Measurements from ENCODE around the gene FLG2.

DNA sequence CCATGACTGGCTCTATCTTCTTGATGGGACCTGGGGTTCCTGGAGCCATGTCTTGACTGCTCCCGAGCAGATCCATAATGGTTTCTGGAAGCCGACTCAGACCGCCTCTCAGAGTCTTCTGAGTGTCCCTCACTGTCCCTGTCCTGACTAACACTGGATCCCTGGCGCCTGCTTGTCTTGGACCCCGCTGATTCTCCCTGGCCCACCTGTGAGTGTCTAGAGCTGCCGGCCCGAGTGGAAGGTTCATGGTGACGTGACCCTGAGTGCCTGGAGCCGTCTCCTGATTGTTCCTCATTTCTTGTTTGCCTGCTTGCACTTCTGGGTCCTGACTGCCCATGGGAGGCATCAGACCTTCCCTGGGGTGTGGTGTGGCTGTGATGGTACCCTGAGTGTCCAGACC, 49.9 kb downstream of the FLG2 start:
- TF ChIP-seq CTCF (IDR thresholded peaks at IDR 0.05) (no peak), POLR2A (IDR thresholded peaks at IDR 0.05) (no peak)

All from esophagus squamous epithelium (tissue), 4 donors.